Dermis microvascular lymphatic vessel endothelial cell (primary cell): ENCODE results near the gene ARID3A. TPM values are rescaled to one million over a fixed set of nuclear protein-coding genes. Genes with fewer than 3 reads are reported as not detected.
"Not testable (repeated sequence)": the region's sequence is repeated elsewhere in the genome, so short reads cannot be mapped to it uniquely, and the experiment has no call there.

ENCODE experiments used
- DNase-seq, 2 donors: peaks; one replicate each; pipeline versions ENCODE4 v3.0.0 to v3.0.0-alpha.2; 2010; ENCODE audit warnings: low read depth in 2 of 2
- total RNA-seq: library from RNA; depleted of rRNA; stranded (reverse); fragments of >200 nt; gene quantifications from 2 replicates; pipeline ENCODE4 v1.2.1, GENCODE V29; 2014

Gene ARID3A, protein sequence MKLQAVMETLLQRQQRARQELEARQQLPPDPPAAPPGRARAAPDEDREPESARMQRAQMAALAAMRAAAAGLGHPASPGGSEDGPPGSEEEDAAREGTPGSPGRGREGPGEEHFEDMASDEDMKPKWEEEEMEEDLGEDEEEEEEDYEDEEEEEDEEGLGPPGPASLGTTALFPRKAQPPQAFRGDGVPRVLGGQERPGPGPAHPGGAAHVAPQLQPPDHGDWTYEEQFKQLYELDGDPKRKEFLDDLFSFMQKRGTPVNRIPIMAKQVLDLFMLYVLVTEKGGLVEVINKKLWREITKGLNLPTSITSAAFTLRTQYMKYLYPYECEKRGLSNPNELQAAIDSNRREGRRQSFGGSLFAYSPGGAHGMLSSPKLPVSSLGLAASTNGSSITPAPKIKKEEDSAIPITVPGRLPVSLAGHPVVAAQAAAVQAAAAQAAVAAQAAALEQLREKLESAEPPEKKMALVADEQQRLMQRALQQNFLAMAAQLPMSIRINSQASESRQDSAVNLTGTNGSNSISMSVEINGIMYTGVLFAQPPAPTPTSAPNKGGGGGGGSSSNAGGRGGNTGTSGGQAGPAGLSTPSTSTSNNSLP
- total RNA-seq, result 4.2 and 7.2 TPM in 2 replicates

DNA sequence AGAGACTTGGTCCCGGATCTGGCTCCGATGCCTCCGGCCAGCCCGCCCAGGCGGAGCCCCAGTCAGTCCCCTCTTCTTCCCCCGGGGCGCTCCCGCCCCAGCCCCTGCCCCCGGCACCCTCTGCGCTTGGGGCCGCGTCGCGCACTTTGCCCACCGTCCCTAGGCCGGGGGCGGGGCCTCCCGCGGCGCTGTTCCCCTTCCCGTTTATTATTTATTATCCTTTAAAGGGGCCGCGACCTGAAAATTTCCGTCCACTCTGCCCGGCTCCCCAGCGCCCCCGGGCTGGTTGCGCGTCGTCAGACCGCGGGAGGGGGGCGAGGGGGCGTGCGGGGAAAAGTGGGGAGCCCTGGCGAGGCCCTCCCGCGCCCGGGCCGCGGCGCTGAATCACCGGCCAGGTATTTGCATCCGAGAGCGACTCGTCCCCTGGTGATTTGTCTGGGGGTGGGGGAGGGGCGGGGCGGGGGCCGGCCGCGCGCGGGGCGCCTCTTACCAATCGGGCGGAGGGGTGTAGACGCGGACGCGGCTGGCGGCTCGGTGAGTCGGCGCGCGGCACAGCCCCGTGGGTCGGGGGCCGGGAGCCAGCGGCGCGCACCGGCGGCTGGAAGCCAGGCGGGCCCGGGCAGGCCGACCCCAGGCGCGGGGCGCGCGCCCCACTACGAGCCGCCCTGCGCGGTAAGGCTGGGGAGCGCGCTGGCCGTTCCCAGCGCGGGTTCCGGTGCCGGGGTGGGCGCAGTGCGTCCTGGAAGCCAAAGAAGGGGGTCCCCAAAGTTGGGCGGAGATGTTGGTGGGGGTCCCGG is at the start of gene ARID3A:
Gene ARID3A, plus strand, starts transcription at position 510 of the 797 bp plus-strand sequence. CDS start 3,494 bp downstream, outside the sequence.
- peak; percentile 27 to 81 for DNase-seq

DNA sequence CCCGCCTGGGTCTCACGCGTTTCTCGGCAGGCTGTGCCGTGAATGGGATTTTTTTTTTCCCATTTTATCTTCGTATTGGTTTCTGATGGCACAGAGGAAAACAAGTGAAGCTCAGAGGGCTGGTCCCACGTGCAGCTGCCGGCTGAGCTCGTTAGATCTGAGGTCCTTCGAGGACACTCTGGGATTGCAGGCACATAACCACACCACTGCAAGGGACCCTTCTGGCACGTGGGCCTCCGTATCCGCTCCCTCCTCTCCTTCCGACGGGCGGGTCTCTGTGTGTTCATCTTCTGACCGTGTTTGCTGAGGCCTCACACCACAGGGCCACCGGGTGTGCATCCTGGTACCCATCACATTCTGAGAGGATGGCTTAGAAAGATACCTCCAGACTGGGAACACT is 49.7 kb upstream of the ARID3A start:
- DNase-seq, result no peak

DNA sequence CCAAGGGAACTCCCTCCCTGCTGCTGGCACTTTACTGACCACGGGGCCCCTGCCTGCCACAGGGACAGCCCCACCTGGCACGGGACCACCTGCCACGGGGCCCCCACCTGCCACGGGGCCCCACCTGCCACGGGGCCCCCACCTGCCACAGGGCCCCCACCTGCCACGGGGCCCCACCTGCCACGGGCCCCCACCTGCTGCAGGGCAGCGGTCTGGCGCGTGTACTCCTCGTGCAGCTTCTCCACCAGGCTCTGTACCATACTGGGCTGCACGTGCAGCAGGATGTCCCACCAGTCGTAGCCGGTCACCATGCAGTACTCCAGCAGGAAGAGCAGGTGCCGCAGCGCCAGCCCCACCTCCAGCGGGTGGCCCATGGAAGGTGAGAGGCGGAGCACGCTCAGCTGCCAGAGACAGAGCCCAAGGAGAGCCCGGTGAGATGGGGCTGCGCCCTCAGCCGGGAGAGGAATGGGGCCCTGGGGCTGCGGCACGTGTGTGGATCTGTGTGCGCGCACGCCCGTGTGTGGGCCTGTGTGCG is 49.0 kb upstream of the ARID3A start:
- DNase-seq, result no peak

DNA sequence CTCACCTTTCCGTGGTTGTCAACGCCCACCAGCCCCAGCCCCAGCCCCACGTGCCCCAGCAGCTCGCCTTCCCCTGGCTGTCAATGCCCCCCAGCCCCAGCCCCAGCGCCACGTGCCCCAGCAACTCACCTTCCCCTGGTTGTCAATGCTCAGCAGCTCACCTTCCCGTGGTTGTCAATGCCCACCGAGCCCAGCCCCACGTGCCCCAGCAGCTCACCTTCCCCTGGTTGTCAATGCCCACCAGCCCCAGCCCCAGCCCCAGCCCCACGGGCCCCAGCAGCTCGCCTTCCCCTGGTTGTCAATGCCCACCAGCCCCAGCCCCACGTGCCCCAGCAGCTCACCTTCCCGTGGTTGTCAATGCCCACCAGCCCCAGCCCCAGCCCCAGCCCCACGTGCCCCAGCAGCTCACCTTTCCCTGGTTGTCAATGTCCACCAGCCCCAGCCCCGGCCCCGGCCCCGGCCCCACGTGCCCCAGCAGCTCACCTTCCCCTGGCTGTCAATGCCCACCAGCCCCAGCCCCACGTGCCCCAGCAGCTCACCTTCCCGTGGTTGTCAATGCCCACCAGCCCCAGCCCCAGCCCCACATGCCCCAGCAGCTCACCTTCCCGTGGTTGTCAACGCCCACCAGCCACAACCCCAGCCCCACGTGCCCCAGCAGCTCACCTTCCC is 47.7 kb upstream of the ARID3A start:
- DNase-seq, result not testable (repeated sequence)

DNA sequence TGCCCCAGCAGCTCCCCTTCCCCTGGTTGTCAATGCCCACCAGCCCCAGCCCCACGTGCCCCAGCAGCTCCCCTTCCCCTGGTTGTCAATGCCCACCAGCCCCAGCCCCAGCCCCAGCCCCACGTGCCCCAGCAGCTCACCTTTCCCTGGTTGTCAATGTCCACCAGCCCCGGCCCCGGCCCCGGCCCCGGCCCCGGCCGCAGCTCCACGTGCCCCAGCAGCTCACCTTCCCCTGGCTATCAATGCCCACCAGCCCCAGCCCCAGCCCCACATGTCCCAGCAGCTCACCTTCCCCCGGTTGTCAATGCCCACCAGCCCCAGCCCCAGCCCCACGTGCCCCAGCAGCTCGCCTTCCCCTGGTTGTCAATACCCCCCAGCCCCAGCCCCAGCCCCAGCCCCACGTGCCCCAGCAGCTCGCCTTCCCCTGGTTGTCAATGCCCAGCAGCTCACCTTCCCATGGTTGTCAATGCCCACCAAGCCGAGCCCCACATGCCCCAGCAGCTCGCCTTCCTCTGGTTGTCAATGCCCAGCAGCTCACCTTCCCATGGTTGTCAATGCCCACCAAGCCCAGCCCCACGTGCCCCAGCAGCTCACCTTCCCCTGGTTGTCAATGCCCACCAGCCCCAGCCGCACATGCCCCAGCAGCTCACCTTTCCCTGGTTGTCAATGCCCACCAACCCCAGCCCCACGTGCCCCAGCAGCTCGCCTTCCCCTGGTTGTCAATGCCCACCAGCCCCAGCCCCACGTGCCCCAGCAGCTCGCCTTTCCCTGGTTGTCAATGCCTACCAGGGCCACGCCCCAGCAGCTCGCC is 46.9 kb upstream of the ARID3A start:
- not testable (repeated sequence) for DNase-seq

DNA sequence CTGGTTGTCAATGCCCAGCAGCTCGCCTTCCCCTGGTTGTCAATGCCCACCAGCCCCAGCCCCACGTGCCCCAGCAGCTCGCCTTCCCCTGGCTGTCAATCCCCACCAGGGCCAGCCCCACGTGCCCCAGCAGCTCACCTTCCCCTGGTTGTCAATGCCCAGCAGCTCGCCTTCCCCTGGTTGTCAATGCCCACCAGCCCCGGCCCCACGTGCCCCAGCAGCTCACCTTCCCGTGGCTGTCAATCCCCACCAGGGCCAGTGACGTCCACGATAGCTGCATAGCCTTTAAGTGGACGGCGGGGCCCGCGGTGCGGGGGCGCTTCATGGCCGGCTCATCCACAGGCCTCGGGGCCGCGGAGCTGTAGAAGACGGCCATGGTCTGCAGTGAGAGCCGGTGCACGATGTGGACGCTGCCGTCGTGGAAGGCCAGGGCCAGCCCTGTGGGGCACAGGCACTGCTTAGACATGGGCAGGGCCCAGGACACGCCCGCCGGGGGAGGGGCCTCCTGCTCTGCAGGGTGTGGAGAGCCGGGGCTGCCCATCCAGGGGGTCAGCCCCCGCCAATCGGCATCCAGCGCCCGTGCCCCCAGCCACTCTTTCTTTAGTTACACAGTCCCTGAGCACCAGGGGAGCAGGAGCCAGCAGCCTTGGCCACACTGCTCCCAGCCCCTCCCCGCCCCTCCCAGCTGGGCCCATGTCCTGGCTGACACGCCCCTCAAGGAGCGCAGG is 46.0 kb upstream of the ARID3A start:
- no peak for DNase-seq

DNA sequence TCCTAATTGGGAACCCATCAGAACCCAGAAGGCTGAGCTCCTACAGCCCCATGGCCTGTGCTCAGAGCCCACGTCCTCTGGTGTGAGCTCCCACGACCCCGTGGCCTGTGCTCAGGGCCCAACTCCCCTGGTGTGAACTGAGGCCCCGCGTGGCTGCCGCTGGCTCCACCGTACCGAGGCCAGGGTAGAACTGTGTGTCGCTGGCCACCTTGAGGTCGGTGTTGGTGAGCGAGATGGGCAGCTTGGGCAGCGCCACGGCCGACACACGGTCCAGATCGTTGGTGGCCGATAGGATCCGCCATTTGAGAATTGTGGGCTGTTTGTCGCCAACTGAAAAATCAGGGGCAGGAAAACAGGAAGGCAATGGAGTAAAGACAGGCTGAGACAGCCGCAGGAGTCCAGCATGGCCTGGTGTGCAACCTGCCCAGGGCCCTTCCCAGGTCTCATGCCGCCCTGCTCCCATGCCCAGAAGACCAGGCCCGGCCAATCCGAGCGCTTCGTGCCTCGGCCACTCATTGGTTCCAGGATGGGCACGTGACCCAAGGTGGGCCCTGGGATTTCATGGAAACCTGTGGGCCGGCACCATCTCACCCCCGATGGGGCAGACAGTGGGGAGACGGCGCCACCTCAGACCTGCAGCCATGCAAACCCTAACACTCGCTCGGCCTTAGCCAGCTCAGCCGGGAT is 44.3 kb upstream of the ARID3A start:
- DNase-seq, result no peak

DNA sequence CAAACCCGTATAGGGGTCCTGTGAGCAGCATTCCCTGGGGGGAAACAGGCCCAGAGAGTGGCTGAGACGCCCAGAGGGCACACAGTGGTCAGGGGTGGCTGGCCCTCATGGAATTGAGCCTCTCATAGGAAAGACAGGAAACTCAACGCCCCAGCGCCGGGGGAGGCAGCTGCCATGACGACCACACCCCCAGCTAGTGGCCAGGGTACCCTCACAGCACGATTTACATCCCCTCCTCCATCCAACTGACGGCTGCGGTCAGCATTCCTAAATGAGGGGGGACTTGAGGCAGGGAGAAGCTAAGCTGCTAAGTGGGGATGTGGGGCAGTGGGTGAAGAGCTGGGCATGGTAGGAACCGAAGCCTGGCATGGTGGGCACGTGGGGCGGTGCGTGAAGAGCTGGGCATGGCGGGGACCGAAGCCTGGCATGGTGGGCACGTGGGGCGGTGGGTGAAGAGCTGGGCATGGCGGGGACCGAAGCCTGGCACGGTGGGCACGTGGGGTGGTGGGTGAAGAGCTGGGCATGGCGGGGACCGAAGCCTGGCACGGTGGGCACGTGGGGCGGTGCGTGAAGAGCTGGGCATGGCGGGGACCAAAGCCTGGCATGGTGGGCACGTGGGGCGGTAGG is 42.9 kb upstream of the ARID3A start:
- DNase-seq, result no peak

DNA sequence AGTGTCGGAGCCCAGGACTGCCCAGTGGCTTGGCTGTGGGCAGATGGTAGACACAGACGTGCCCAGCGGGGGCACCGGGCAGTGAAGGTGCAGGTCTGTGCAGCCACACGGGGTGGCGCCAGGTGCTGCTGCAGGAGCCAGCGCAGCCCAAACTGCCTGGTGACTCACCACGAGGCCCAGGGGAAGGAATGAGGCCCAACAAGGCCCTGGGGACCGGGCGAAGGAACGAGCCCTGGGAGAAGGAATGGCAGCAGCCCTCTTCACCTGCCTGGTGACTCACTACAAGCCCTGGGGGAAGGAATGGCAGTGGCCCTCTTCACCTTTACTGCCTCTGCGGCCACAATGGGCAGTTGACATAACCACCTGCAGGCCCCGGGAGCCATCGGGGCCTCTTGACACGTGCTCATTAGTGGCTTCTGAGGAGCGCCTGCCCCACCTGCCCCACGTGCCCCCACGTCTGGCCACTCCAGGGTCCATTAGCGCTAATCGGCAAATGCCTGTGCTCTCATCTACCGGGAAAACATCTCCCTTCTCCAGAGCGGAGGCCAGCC is 42.1 kb upstream of the ARID3A start:
- no peak for DNase-seq

DNA sequence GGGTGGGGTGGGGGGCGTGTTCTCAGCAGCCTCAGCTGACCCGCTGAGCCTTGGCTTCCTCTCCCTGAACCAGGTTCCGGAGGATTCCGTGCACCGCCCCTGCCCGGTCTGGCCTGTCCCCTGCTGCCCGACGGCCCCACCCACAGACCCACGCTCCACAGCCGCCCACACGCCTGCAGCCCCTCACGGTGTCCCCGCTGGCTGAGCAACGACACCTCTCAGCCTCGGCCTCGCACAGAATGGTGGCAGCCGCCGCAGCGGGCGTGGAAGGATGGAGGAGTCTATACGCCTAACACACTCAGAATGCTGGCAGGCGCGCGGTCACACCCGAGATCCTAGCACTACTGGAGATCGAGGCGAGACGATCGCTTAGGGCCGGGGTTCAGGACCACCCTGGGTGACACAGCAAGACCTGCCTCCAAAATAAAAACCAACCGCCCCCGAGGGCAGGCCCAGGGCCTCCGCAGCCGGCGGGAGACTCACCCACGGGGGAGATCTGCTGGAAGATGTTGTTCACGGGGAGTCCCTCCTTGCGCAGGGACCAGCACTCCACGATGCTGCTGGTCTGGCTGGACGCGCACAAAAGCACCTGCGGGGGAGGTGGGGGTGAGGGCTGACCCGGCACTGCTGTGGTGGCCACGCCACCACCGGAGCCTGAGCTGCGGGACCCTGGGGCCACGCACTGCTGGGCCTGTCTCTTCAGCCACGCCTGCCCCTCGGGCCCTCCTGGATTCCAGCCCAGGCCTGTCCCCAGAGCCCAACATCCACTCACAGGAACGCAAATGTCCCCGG is 41.2 kb upstream of the ARID3A start:
- DNase-seq, result no peak

DNA sequence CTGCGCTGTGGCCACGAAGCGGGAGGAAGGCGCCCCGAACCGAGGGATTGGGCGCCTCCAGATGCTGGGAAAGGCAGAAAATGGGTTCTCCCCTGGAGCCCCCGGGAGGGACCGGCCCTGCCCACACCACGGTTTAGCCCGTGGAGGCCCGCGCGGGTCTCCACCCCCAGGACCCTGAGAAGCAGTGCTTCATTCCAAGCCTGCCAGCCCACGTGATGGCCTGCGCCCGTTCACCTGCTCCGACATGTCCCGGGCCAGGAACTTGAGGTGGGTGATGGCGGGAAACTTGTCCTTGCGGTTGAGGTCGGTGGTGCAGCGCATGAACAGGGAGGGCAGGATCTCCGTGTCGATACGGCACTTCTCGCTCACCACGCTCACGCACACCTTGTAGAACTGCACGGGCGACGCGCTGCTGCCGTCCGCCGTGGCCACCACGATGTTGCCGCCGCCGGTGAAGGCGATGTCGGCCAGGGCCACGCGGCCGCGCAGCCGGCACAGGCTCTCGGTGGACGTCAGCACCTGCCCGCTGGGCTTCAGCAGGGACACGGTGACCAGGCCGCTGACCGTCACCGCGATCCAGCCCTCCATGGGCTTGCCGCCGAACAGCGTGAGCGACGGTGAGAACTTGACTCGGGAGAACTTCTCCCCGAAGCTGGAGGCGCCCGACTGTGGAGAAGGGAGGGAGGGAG is 40.2 kb upstream of the ARID3A start:
- no peak for DNase-seq

DNA sequence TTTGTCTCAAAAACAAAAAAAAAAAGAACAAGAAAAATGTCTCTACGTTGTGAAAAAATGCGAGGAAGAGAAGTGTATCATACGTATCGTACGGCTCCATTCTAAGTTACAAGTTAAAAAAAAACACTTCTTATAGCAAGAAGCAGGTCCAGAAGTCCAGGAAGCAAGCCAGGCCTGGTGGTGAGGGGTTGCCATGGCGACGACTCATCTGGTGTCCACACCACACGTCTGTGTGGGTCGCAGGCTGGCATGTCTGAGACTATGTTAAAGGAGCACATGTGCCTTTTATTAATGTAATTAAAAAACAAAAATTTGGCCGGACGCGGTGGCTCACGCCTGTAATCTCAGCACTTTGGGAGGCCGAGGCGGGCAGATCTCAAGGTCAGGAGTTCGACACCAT is 38.8 kb upstream of the ARID3A start:
- no peak for DNase-seq

DNA sequence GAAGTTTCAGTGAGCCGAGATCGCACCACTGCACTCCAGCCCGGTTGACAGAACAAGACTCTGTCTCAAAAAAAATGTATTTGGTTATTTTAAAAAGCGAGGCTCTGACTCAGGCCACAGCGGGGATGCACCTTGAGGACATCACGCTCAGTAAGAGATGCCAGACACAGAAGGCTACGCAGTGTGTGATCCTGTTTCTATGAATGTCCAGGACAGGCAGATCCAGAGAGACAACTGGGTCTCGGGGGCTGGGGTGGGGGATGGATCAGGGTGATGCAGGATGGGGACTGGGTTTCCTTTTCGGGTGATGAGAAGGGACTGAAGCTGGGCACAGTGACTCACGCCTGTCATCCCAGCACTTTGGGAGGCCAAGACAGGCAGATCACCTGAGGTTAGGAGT is 38.2 kb upstream of the ARID3A start:
- DNase-seq, result no peak

DNA sequence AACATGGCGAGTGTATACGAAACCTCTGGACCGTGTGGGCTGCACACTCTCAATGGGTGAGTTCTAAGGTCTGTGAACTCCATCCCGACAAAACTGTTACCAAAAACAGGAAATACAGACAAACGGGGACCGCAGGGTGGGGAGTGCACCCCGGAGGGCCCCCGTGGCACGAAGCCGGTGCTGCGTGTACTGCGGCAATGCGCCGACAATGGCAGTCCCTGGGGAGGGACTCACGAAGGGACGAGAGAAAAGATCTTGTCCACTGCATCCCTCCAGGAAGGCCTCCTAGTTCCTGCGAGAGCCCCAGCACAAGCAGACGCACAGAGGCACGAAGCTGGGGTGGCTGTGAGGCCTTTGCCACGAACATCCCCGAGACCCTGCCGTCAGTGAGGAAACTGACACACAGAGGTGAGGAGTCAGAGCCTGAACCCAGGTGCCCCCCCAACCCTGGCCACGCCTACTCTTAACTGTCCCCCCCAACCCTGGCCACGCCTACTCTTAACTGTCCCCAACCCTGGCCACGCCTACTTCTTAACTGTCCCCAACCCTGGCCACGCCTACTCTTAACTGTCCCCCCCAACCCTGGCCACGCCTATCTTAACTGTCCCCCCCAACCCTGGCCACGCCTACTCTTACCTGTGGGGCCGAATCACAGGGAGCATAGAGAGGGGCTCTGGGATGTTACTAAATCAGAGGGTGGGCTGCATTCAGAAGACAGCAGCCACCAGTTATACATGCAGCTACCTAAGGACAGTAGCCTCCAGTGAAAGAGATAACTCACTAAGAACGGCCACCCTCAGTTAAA is 37.1 kb upstream of the ARID3A start:
- DNase-seq, result no peak

DNA sequence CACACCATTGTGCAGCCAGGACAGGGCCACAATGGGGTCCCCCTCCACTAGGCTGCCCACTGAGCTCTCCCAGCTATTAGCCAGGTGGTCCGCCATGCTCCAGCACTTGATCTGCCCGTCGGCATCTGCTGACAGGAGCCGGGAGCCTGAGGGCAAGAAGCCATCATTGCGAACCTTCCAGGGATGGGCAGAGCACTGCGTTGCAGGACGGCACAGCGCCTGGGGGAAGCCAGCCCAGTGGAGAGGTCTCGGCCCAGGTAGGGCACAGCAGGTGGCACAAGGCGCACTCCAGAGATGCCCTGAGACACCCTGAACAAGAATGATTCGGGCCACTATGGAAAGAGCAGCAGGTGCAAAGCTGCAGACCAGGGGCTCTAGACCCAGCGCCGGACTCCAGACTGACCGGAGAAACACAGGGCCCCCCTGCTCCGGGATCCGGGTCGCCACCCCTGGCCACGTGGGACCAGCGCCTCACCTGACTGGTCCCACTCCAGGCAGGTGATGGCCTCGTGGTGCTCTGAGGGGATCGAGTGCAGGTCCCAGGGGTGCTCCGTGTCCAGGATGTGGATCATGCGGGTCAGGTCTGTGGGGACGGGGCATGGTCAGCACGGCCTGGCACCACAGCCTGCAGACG is 36.1 kb upstream of the ARID3A start:
- no peak for DNase-seq

DNA sequence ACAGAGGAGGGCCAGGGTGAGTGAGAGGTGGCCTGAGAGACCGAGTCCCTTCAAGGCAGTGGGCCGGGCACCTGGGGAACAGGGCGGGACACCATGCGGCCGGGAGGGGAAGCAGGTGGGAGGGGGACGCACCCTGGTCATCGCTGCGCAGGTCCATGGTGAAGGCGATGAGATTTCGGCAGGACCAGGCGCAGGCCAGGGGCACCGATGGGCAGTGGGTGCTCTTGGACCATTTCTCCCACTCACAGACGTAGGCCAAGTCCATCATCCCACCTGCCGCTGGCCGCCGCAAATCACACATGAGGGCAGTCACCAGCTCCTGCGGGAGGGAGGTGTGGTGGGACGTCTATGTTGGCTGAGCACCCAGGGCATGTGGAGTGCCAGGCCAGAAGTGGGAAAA is 35.0 kb upstream of the ARID3A start:
- no peak for DNase-seq
